Retinal pigment epithelial cell (primary cell): ENCODE data around the gene PDE8A.

ENCODE experiments used
- DNase-seq: peaks from one replicate; pipeline ENCODE4 v3.0.0-alpha.2; 2010; ENCODE audit warnings: low read depth
- H3K4me3 ChIP-seq: 2 replicates; pipeline ENCODE4 v1.5.1; 2011; ENCODE audit warnings: mild to moderate bottlenecking, low read length, control low read depth, moderate library complexity
- TF ChIP-seq, protein P1 (sequence below): conservative IDR thresholded peaks from 2 replicates; pipeline ENCODE4 v1.5.1; 2011; ENCODE audit warnings: low read depth, low read length, control low read depth, inconsistent platforms

Gene PDE8A

DNA sequence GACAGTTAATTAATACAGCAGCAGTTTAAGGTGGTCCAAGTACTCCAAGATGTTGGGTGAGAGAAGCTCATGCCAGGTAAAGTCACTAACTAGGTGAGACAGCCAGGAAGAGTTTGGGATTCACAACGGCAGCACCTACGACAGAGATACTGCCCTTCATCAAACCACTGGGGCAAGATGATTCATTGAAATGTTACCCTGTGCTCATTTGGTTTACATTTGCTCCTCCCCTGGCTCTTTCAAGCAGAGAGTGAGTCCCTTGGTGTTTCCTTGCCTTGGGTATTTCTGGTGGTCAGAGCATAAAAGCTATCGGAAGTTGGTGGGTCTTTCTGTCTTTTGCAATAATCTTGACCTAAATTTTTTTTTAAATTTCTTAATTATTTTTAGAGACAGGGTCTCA, 19.9 kb upstream of the PDE8A start:
- TF ChIP-seq, protein P1, sequence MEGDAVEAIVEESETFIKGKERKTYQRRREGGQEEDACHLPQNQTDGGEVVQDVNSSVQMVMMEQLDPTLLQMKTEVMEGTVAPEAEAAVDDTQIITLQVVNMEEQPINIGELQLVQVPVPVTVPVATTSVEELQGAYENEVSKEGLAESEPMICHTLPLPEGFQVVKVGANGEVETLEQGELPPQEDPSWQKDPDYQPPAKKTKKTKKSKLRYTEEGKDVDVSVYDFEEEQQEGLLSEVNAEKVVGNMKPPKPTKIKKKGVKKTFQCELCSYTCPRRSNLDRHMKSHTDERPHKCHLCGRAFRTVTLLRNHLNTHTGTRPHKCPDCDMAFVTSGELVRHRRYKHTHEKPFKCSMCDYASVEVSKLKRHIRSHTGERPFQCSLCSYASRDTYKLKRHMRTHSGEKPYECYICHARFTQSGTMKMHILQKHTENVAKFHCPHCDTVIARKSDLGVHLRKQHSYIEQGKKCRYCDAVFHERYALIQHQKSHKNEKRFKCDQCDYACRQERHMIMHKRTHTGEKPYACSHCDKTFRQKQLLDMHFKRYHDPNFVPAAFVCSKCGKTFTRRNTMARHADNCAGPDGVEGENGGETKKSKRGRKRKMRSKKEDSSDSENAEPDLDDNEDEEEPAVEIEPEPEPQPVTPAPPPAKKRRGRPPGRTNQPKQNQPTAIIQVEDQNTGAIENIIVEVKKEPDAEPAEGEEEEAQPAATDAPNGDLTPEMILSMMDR, result no peak
- no peak overlapping the region for H3K4me3 ChIP-seq
- no peak for DNase-seq

DNA sequence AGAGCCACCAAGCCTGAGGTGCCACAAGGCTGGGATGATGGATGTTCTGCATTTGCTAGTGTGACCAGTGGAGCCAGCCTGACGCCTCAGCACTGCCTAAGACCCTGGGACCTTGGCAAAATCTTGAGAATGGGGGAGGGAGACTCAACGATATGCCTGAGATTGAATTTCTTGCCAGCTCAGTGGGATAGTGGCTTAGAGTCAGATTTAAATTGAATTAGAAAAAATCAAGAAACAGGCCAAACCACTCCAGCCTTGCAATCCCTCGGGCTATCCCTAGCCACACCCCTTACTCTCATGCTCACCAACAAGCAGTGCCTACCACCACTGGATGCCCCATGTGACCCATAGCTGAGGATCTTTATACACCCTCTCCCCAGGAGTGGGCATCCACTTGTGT, 18.7 kb upstream of the PDE8A start:
- TF ChIP-seq, protein P1, result no peak
- H3K4me3 ChIP-seq, result no peak overlapping the region
- DNase-seq, result no peak

DNA sequence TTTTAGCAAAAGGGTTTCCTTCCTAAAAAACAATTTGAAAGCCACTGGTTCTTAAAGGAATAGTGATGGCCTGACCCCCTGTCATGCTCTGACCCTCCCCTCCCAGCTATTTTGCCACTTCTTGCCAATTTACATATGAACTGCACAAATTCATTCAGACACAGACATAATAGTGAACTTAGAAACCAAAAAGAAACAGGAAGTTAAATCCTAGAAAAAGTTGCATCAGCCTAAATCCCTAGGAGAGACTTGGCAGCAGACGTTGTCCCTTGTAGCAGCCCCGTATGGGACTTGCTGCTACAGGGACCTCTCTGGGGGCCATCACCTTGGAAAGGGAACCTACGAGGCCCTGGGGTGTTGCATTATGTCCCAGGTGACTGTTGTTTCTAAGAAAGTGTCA, 14.3 kb upstream of the PDE8A start:
- TF ChIP-seq, protein P1, result no peak
- H3K4me3 ChIP-seq, result no peak overlapping the region
- no peak for DNase-seq

DNA sequence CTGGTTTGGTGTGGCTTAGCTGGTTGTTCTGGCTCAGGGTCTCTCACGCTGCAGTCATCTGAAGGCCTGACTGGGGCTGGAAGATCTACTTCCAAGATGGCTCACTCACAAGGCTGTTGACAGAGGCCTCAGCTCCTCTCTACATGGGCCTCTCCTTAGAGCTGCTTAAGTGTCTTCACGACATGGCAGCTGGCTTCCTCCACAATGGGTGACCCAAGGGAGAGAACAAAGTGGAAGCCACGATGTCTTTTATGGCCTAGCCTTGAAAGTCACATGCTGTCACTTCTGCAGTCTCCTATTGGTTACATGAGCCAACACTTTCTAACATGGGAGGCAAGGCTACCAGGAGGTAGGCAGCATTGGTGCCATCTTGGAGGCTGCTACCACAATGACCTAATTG, 13.4 kb upstream of the PDE8A start:
- H3K4me3 ChIP-seq, result no peak overlapping the region
- TF ChIP-seq, protein P1, result no peak
- no peak for DNase-seq

DNA sequence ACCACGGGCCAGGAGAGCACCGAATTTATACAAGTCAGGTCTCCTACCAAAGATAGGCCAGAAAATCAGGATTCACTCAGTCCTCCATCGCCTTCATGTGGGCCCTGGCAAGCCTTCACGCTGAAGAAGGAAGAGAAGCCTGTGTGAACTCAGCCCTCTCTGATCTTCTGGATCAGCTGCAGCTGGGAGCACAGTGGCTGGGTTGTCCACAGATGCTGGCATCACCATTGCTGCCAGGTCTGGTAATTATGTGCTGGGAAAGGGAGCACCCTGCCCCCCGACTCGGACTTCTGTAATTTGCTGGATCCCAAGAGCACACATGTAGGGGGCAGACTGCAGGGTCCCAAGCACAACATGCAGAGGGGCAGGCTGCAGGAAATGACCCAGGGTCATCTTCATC, 12.4 kb upstream of the PDE8A start:
- DNase-seq, result no peak
- H3K4me3 ChIP-seq, result no peak overlapping the region
- TF ChIP-seq, protein P1, result no peak

DNA sequence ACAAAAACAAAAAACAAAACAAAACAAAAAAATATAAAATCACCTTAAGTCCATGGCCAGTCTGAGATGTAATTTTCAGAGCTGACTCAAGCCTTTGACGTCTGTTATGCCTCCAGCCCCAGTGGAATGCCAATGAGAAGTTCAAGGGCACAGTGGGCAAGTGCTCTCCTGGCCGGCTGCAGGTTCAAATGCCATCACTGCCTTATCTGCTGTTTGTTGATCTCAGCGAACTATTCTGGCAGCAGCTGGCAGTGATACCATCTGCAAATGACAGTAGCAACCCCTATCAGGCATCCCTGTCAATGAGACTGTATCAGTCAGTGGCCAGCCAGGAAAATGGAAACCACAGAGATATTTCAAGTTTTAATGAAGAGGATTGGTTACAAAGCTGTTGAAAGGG, 10.8 kb upstream of the PDE8A start:
- DNase-seq, result no peak
- H3K4me3 ChIP-seq, result no peak overlapping the region
- TF ChIP-seq, protein P1, result no peak

DNA sequence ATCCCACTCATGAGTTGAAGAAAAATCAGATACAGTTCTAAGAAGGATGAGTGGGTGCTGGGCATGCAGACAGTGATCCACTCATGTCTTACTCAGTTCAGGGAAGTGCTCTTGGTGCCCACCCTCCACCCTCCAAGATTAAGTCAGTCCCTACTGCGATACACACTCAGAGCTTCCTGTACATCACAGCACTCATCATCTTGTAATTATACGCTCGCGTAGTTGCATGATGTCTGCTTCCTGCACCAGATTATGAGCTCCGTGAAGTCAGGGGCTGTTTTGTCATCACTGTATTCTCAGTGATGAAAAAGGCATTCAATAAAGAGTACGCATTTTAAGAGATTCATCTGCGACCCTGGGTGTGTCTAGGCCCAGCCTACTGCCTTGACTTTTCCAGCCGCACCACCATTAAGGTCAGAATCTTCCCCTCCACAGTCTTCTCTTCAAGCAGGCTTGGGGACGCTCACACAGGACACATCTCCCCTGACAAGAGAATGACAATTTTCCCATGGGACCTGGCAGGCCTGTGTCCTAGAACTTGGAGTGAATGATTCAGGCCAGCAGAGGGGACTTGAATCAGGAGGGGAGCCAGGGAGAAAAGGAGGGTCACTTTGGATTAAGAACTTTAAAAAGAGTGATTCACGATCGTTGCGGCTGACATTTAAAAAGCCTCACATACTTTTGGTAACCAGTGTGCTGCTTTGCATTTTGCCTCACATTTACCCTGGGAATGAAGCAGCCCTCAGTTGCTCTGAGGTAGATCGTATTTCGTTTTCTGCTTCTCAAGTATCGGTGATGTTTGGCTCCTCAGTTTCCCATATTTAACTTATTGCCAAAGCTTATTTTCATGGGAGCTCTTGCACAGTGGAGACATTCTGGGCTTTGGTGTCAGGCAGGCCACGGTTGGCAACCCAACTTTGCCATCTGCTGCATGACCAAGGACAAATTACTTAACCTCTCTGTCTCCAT, 7.9 kb upstream of the PDE8A start:
- H3K4me3 ChIP-seq, result no peak overlapping the region
- DNase-seq, result no peak
- TF ChIP-seq, protein P1, result no peak
